Measurements from ENCODE around the gene BICRA. TPM values are rescaled to one million over a fixed set of nuclear protein-coding genes. Genes with fewer than 3 reads are reported as not detected.
A peak's percentile ranks its signal among the peaks of the same experiment; 100 is the strongest.

Gene BICRA
- total and polyA plus RNA-seq, 2 of the 8 experiments (the other 6 are each of a cell fraction or from before 2014, with no cell fraction given): 1.5 to 29.2 TPM

DNA sequence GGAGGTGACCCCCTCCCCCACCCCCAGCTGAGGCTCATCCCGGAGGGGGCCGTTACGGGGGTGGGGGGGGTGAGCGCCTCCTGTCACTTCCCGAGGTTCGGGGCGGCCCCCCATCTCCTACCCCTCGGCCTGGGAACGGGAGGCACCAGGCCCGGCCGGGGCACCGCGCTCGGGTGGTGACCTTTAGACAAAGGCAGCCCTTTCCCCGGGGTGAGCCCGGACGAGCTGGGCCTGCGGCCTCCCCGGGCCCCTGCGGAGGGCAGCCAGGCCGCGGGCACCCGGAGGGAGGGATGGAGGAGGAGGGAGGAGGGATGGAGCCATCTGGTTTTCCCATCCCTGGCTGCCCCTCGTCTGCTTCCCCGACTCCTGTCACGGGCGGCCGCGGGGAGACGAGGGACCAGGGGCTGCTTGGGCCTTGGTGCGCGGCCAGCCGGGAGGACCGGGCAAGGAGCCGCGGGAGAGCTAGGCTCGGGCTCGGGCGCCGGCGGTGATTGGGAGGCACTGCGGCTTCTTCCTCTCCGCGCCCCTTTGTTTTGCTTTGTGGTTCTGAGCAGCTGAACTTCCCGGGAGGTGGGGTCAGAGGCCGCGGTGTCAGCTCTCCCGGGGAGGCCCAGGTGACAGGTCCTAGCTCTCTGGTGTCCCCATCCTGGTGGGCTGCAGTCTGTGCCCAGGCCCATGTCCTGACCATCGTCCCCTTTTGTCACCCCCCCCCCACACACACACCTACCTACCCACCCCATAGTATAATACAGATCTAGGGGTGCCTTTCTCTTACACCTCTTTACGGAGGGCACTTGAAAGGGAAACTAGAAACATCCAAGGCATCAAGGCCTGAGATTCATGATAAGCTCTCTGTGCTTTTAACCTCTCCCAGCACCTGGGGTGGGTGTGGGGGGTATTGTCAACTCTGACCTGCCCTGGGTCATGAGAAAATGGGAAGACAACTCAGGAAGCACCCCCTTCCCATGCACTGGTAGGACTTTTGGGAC, 1.3 kb downstream of the BICRA start (continued):
- peak in 1 of 2 experiments; percentile 54; a peak in 1 of 3 replicates for TF ChIP-seq POLR2A (IDR thresholded peaks at IDR 0.05; ENCODE audit: control extremely low read depth in 1 of 2, low read depth in 2 of 2, low read length in 2 of 2)

All from H1 (cell line).